Right lobe of liver (tissue), 4 donors: ENCODE data around the gene C10orf71.

Experiments used
- CTCF ChIP-seq, 4 donors: fragments of 200-600 bp in 3 of 4; fragments of 450-650 bp in 1 of 4; IDR thresholded peaks; one replicate each; pipeline versions ENCODE4 v1.5.1 to v1.8.0; 2016 to 2022; ENCODE audit warnings: antibody characterized with exemption in 4 of 4, mild to moderate bottlenecking in 2 of 4
- POLR2A ChIP-seq: fragments of 450-650 bp; IDR thresholded peaks from one replicate; pipeline ENCODE4 v1.6.1; 2017; ENCODE audit warnings: antibody characterized with exemption, mild to moderate bottlenecking
- donor health status: DM: no; HTN: no; CAD: no.
- donor health status: DM: no; HTN: no; CAD: no.
- donor health status: DM: no; HTN: yes; CAD: no.

- TF ChIP-seq CTCF (IDR thresholded peaks at IDR 0.05) (no peak), POLR2A (no peak)
Measured at GRCh38 chr10:49352323-49352722, 53.4 kb downstream of the C10orf71 start.
